GM23338 (cell line): Measurements from ENCODE around the gene EIF4E3.

Experiments
- CREB1 ChIP-seq: fragments of 250-450 bp; sonication (Bioruptor Pico); IDR thresholded peaks from 2 replicates; pipeline ENCODE4 v1.5.0; 2020; ENCODE audit warnings: low read depth, mild to moderate bottlenecking, moderate library complexity
- CTCF ChIP-seq, 2 experiments: fragments of 200-600 bp in 1 of 2; sonication (generic) in 1 of 2; conservative IDR thresholded peaks; 2 replicates each; pipeline versions ENCODE4 v1.5.1 to v1.6.1; 2016 to 2017; ENCODE audit warnings: antibody characterized with exemption in 2 of 2, low read depth in 2 of 2, mild to moderate bottlenecking in 2 of 2, moderate library complexity in 1 of 2
- ETS1 ChIP-seq: IDR thresholded peaks from 2 replicates; pipeline ENCODE4 v1.6.1; 2016; ENCODE audit warnings: antibody characterized with exemption
- EZH2 ChIP-seq: fragments of 200-600 bp; sonication (generic); IDR thresholded peaks from one replicate; pipeline ENCODE4 v1.8.0; 2017; ENCODE audit warnings: antibody characterized with exemption, mild to moderate bottlenecking, low read depth; ENCODE audit not compliant: unreplicated experiment
- EZH2phosphoT487 ChIP-seq: fragments of 200-600 bp; sonication (generic); IDR thresholded peaks from one replicate; pipeline ENCODE4 v1.8.1; 2018; ENCODE audit warnings: antibody characterized with exemption; ENCODE audit not compliant: unreplicated experiment
- JUNB ChIP-seq: IDR thresholded peaks from one replicate; pipeline ENCODE4 v1.6.1; 2016; ENCODE audit warnings: antibody characterized with exemption; ENCODE audit not compliant: unreplicated experiment
- POLR2AphosphoS5 ChIP-seq: IDR thresholded peaks from 2 replicates; pipeline ENCODE4 v1.6.1; 2016; ENCODE audit warnings: antibody characterized with exemption, low read depth
- REST ChIP-seq: IDR thresholded peaks from one replicate; pipeline ENCODE4 v1.6.1; 2018; ENCODE audit warnings: antibody characterized with exemption; ENCODE audit not compliant: unreplicated experiment
- STAT1 ChIP-seq: IDR thresholded peaks from one replicate; pipeline ENCODE4 v1.6.1; 2016; ENCODE audit warnings: antibody characterized with exemption; ENCODE audit not compliant: unreplicated experiment
- ZNF114 ChIP-seq: fragments of 250-450 bp; sonication (Bioruptor Pico); IDR thresholded peaks from 2 replicates; pipeline ENCODE4 v1.5.0; 2020; ENCODE audit warnings: mild to moderate bottlenecking, moderate library complexity

GRCh38 chr3:71680603-71681002 is 44.6 kb downstream of the EIF4E3 start:
- TF ChIP-seq CTCF (conservative IDR thresholded peaks at IDR 0.05; ENCODE audit: low read depth in 2 of 2) (no peak), EZH2phosphoT487 (no peak), EZH2 (no peak), POLR2AphosphoS5 (no peak), REST (no peak), ZNF114 (no peak), ETS1 (no peak), JUNB (no peak), CREB1 (CRISPR knock-in tag) (no peak), STAT1 (no peak)
